Brain pericyte (primary cell): ENCODE measurements around the gene FSTL4.
A peak's percentile ranks its signal among the peaks of the same experiment; 100 is the strongest.

ENCODE experiments used
- DNase-seq: peaks from one replicate; pipeline ENCODE4 v3.0.0-alpha.2; 2012; ENCODE audit warnings: low read depth, low spot score

The FSTL4 gene

GRCh38 chr5:133478199-133478985 lies 133.9 kb downstream of the FSTL4 start:
- no peak for DNase-seq

DNA sequence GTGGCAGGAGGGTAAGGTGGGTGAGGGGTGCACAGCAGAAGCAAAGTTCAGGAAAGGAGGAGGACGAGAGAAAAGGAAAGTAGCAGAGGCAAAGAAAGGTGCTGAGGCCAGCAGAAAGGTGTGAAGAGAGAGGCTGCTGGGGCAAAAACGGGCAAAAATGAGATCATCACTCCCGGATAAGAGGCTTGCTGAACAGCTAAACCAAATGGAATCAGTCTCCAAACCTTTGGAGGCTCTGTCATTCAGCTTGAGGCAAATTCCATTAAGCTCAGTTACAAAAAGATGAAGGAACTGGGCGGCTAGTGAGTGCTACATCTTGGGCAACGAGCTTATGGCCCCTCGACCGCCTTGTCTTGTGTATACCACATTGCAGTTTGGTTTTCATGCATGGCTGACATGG lies 136.4 kb downstream of the FSTL4 start:
- DNase-seq: no peak

- no peak for DNase-seq
These were observed 137.3 kb downstream of the FSTL4 start for GRCh38 chr5:133474851-133475590.

DNA sequence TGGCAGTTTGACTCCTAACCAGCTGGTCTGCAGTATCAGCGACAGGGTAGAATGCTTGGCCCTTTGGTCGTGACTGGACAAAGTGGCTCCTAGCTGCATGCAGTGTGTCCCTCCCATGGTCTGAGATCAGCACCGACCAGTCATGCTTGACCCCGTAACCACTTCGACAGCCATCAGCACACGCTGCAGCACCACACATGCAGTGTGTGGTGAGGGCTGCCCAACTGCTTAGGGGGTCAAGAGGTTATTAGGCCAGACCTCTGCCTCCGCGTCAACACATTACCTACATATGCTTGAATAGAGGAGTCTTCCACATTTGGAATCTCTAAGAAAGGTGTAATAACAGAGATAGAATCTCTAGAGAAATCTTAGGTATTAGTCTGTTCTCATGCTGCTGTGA lies 139.1 kb downstream of the FSTL4 start:
- DNase-seq: no peak

DNA sequence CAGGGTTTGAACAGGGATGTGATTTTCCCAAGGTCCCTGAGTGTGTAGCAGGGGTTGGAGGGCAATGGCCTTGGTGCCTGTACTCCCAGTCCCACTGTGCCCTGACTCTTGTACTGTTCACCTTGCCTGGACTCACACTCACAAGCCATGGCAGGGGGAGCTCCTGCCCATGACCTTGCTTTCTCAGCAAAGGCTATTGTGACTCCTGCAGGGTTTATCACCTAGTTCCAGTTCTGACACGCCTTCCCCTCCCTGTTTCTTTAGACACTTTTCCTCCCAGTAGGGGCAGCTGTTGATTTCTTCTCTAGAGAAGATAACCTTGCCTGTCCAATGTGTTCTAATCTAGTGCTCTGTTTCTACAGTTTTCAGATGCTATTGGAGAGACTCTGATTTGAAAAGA lies 139.5 kb downstream of the FSTL4 start:
- DNase-seq: no peak

- DNase-seq: no peak
These were observed 140.6 kb downstream of the FSTL4 start for GRCh38 chr5:133471699-133472098.

GRCh38 chr5:133470841-133471240 lies 141.5 kb downstream of the FSTL4 start:
- DNase-seq: no peak

GRCh38 chr5:133469846-133470245 lies 142.5 kb downstream of the FSTL4 start:
- no peak for DNase-seq

- DNase-seq: no peak
These were observed 143.1 kb downstream of the FSTL4 start for GRCh38 chr5:133469252-133469651.

- DNase-seq: no peak
These were observed 143.7 kb downstream of the FSTL4 start for GRCh38 chr5:133468596-133468995.

GRCh38 chr5:133467826-133468463 lies 144.4 kb downstream of the FSTL4 start:
- no peak for DNase-seq

GRCh38 chr5:133467335-133467779 lies 145.0 kb downstream of the FSTL4 start:
- DNase-seq: peak; percentile 7

- no peak for DNase-seq
These were observed 145.6 kb downstream of the FSTL4 start for GRCh38 chr5:133466556-133467334.

GRCh38 chr5:133464013-133464412 lies 148.3 kb downstream of the FSTL4 start:
- no peak for DNase-seq

- no peak for DNase-seq
These were observed 150.4 kb downstream of the FSTL4 start for GRCh38 chr5:133461796-133462516.

DNA sequence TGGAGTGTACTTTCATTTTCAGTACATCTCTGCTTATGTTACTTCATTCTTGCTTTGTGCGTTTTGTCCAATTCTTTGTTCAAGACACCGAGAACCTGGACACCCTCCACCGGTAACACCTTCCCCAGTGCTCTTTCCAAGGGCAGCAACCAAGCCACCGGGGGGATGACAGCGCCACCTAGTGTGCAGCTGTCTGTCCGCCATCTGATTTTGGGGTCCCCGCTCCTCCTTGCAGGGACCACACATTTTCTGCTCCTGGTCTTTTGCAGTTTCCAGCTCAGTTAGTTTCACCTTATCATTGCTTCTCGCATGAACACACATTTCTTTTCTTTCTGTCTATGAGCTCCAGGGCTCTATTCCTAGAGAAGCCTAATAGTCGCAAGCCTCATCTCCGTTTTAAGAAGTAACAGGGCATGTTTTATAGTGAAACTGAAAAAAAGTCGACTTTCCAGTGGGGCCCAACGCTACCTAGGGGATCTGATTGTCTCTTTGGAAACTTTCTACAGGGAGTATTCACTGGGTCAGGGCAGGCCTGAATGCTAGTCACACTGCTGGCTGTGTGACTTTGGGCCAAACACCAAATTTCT lies 152.1 kb downstream of the FSTL4 start:
- no peak for DNase-seq

- no peak for DNase-seq
These were observed 152.7 kb downstream of the FSTL4 start for GRCh38 chr5:133459474-133460160.

- DNase-seq: no peak
These were observed 153.9 kb downstream of the FSTL4 start for GRCh38 chr5:133458435-133458834.

DNA sequence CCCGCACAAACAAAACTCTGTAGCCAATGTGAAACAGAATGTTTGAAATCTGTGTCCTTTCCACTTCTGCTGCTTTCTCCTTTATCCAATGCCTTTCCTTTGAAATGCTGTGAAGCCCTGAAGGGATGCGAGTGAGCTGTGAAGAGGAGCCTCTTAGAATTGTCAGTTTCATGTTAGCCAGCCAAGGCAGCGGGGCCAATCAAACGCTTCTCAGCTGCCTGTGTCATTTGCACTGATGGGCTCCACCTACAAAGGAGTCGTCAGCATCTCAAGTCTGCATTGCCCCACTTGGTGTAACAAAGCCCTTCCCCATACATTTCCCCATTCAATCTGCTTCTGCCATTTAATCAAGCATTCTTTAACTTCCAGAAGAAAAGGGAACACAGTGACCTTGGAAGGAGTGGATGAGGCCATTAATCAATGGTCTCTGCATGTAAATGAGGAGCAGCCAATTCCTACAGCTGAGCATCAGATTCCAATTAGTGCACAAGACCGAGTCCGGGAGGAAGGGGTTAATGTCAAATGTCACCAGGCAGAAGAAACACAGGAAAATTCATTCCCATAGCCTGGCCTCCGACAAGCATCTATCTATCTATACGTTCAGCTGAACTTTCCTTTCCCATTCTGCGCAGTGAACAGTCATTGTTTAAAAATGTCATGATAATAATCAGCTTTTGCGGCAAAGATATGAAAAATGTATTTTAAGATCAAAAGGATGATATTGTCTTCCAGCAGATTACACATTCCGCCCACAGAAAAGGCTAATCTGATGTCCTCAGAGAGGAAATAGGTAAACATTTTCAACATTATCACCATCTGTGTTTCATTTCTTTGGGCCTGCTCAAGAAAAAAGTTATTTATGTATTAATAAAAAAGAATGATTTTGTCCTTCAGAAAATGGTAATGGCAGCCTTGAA lies 154.6 kb downstream of the FSTL4 start:
- no peak for DNase-seq
